HepG2 (cell line): ENCODE data around the gene CRADD. TPM values are rescaled to one million over a fixed set of nuclear protein-coding genes. Genes with fewer than 3 reads are reported as not detected.

Source experiments
- FOXO4 ChIP-seq: sonication (generic); formaldehyde crosslinking; conservative IDR thresholded peaks from 2 replicates; pipeline ENCODE4 v1.8.1; 2023; ENCODE audit warnings: missing genetic modification reagents
- KDM5B ChIP-seq: sonication (generic); formaldehyde crosslinking; IDR thresholded peaks from 2 replicates; pipeline ENCODE4 v1.4.0; 2020; ENCODE audit warnings: missing genetic modification reagents, mild to moderate bottlenecking, borderline replicate concordance
- MTERF4 ChIP-seq: sonication (generic); formaldehyde crosslinking; IDR thresholded peaks from 2 replicates; pipeline ENCODE4 v1.8.0; 2023; ENCODE audit warnings: mild to moderate bottlenecking, missing genetic modification reagents
- PCBP2 ChIP-seq: fragments of 200-400 bp; formaldehyde crosslinking; optimal IDR thresholded peaks from 2 replicates; pipeline ENCODE3; 2018; ENCODE audit warnings: low read length, low read depth; ENCODE audit not compliant: poor library complexity, severe bottlenecking
- PHF8 ChIP-seq: sonication (generic); formaldehyde crosslinking; IDR thresholded peaks from 2 replicates; pipeline ENCODE4 v1.5.0; 2020; ENCODE audit warnings: missing genetic modification reagents
- SCMH1 ChIP-seq: sonication (generic); formaldehyde crosslinking; IDR thresholded peaks from 2 replicates; pipeline ENCODE4 v1.9.0; 2021; ENCODE audit warnings: missing genetic modification reagents, mild to moderate bottlenecking, borderline replicate concordance
- SRSF1 ChIP-seq: fragments of 200-400 bp; formaldehyde crosslinking; optimal IDR thresholded peaks from 2 replicates; pipeline ENCODE3; 2017; ENCODE audit warnings: mild to moderate bottlenecking, low read depth, low read length, moderate library complexity
- SRY ChIP-seq: sonication (generic); formaldehyde crosslinking; IDR thresholded peaks from 2 replicates; pipeline ENCODE4 v1.8.0; 2022; ENCODE audit warnings: mild to moderate bottlenecking, missing genetic modification reagents
- TAF15 ChIP-seq: fragments of 200-400 bp; formaldehyde crosslinking; IDR thresholded peaks from one replicate; pipeline ENCODE4 v1.6.1; 2018; ENCODE audit warnings: mild to moderate bottlenecking, low read depth, low read length; ENCODE audit not compliant: poor library complexity, severe bottlenecking
- THYN1 ChIP-seq: sonication (generic); formaldehyde crosslinking; IDR thresholded peaks from 2 replicates; pipeline ENCODE4 v1.8.1; 2023; ENCODE audit warnings: low read depth, mild to moderate bottlenecking, moderate library complexity, missing genetic modification reagents, borderline replicate concordance
- U2AF2 ChIP-seq: fragments of 200-400 bp; formaldehyde crosslinking; IDR thresholded peaks from 2 replicates; pipeline ENCODE4 v1.6.1; 2017; ENCODE audit warnings: low read depth, mild to moderate bottlenecking, low read length
- ZNF318 ChIP-seq: sonication (generic); formaldehyde crosslinking; IDR thresholded peaks from 2 replicates; pipeline ENCODE4 v1.4.0; 2020; ENCODE audit warnings: mild to moderate bottlenecking, missing genetic modification reagents
- ZNF414 ChIP-seq: sonication (generic); formaldehyde crosslinking; IDR thresholded peaks from 2 replicates; pipeline ENCODE4 v1.5.0; 2020; ENCODE audit warnings: missing genetic modification reagents
- ZNF704 ChIP-seq: sonication (generic); formaldehyde crosslinking; IDR thresholded peaks from 2 replicates; pipeline ENCODE4 v1.8.1; 2023; ENCODE audit warnings: mild to moderate bottlenecking, inconsistent platforms, moderate library complexity, missing genetic modification reagents, borderline replicate concordance
- polyA plus RNA-seq, 8 experiments: library from polyadenylated mRNA; depleted of rRNA in 3 of 8; stranded (reverse) in 7 of 8; unstranded in 1 of 8; fragments of >200 nt; fragmentation: Illumina TruSeq in 4 of 8; extraction: Trizol in 4 of 8; gene quantifications; 2 replicates each; pipeline versions ENCODE4 v1.2.1 to v1.2.3, GENCODE V29; 2011 to 2016; ENCODE audit warnings: low read depth in 4 of 8, missing spikeins in 1 of 8, mixed read lengths in 1 of 8; ENCODE audit not compliant: insufficient read depth in 1 of 8
- total RNA-seq, 5 experiments: library from RNA; depleted of rRNA; stranded (reverse); fragments of >200 nt; fragmentation: Illumina TruSeq; extraction: Trizol; gene quantifications; 2 replicates each; pipeline ENCODE4 v1.2.3, GENCODE V29; 2016; ENCODE audit warnings: low read depth in 1 of 5

The CRADD gene
- total and polyA plus RNA-seq, 2 of the 13 experiments (the other 11 are each of a cell fraction or from before 2014, with no cell fraction given): 12.4 to 18.8 TPM

- no peak for TF ChIP-seq FOXO4 (CRISPR knock-in tag)
- no peak for TF ChIP-seq MTERF4 (CRISPR knock-in tag)
- no peak for TF ChIP-seq ZNF704 (CRISPR knock-in tag)
- TF ChIP-seq ZNF414: no peak; the same call in 1 of the 2 replicates
- no peak for TF ChIP-seq SCMH1
- TF ChIP-seq ZNF318 (CRISPR knock-in tag): no peak
- no peak for TF ChIP-seq PCBP2
- TF ChIP-seq KDM5B: peak; percentile 56; the same call in 1 of the 2 replicates
- TF ChIP-seq SRY: no peak; the same call in 1 of the 2 replicates
- peak; percentile 66 for TF ChIP-seq SRSF1
- no peak for TF ChIP-seq TAF15
- TF ChIP-seq U2AF2: no peak
- TF ChIP-seq PHF8 (CRISPR knock-in tag): peak; percentile 89
- TF ChIP-seq THYN1 (CRISPR knock-in tag): no peak
Measured at GRCh38 chr12:93677195-93678064, at the start of gene CRADD (continued).
